NCI-H128 (cell line): ENCODE results near the gene PRRG1.
A peak's percentile ranks its signal among the peaks of the same experiment; 100 is the strongest.
"Not testable (repeated sequence)": the region's sequence is repeated elsewhere in the genome, so short reads cannot be mapped to it uniquely, and the experiment has no call there.

ENCODE experiments used
- DNase-seq: peaks from one replicate; lab custom pipeline; 2025; ENCODE audit not compliant: unreplicated experiment; lab: John Stamatoyannopoulos, UW

PRRG1 gene

GRCh38 chrX:37349221-37350033, at the start of gene PRRG1:
Gene PRRG1 (plus strand): TSS chrX:37349364. CDS start chrX:37406250, 56,886 bp downstream.
- peak; percentile 5 for DNase-seq

GRCh38 chrX:37302569-37302968, 46.6 kb upstream of the PRRG1 start:
- DNase-seq: no peak

DNA sequence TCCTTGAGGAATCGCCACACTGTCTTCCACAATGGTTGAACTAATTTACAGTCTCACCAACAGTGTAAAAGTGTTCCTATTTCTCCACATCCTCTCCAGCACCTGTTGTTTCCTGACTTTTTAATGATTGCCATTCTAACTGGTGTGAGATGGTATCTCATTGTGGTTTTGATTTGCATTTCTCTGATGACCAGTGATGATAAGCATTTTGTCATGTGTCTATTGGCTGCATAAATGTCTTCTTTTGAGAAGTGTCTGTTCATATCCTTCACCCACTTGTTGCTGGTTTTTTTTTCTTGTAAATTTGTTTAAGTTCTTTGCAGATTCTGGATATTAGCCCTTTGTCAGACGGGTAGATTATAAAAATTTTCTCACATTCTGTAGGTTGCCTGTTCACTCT, 43.9 kb upstream of the PRRG1 start:
- not testable (repeated sequence) for DNase-seq

- DNase-seq: no peak
Observed at GRCh38 chrX:37314531-37314930, 34.6 kb upstream of the PRRG1 start.

DNA sequence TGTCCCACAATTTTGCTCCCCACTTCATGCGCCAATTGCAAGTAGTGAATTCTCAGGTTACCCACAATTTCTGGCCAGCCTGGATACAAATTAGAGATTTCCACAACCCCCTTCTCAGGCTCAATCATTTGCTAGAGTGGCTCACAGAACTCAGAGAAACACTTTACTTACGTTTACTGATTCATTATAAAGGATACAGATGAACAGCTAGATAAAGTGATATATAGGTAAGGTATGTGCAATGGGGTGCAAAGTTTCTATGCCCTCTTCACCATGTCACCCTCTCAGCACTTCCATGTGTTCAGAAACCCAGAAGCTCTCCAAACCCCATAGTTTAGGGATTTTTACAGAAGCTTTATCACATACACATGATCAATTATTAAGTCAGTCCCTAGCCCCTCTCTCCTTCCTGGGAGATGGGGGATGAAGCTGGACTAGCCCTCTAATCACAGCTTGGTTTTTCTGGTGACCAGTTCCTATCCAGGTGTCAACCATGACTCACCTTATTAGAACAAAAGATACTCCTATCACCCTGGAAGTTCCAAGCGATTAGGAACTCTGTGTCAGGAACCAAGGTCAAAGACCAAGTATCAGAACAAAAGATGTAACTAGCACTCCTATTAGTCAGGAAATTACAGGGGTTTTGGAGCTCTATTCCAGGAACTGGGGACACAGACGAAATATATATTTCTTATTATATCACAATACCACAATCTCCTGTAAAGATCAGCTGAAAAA, 33.5 kb upstream of the PRRG1 start:
- DNase-seq: no peak

DNA sequence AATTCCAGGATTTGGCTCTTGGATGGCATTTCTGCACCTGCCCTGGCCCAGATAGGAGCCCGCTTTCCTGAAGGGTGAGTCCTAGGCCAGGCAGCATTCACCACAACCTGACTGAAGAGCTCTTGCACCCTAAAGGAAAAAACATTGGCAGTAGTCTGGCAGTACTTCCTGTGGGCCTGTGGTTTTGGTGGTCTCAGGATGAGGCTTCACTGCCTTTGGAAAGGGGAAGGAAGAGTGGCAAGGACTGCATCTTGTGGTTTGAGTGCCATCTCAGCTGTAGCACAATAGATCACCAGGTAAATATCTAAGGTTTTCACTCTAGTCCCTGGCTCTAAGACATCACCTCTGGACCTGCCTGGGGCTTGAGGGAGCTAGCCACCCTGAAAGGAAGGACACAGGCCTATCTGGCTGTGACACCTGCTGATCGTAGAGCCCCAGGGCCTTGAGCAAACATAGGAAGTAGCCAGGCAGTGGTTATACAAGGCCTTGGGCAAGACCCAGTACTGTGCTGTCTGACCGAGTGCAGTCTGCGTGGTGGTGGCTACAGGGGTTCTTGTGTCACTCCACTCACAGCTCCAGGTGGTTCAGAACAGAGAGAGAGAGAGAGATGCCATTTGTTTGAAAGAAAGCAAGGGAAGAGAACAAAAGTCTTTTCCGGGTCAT, 28.5 kb upstream of the PRRG1 start:
- no peak for DNase-seq

- no peak for DNase-seq
Observed at GRCh38 chrX:37330642-37331041, 18.5 kb upstream of the PRRG1 start.

DNA sequence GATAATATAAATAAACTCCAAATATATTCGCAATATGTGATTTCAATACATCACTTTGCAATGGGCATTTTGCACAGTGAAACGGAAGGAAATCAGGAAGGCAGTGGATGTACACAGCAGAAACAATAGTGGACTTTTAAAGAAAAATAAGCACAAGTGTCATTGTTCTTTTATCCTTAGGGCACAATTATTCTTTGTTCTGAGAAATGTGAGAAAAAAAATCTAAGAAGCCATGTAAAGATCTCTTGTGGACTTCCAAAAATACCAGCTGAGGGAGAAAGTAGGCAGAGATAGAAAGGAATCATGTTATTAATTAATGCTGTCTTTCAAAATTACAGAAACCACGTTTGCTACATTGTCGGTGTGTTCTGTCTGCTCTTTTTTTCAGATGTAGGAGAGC, 17.6 kb upstream of the PRRG1 start:
- no peak for DNase-seq

- DNase-seq: no peak
Observed at GRCh38 chrX:37332055-37332454, 17.1 kb upstream of the PRRG1 start.

DNA sequence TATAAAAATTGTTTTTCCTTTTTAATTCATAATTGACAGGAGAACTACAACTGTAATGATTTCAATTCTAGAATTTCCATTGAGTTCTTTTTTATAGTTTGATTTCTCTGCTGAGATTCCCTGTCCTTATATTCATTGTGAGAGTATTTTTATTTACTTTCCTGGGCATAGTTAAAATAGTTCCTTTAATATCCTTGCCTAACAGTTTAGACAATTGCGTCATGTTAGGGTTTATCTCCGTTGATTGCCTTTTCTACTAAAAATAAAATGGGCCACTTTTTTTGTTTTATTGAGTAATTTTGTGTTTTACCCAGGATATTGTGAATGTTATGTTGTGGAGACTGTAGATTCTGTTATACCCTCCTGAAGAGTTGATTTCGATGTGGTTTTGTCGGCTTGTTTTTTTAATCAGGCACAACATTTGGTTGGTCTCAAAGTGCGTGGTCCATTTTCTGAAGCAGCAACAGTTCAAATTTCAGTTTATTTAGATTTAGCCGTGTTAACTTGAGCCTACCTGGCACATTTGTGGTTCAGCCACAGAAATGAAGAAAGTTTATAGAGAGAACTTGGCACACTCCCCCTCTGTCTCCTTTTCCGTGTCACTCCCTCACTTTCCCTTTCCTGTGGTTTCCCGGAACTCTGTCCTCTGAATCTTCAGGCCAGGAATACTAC, 16.0 kb upstream of the PRRG1 start:
- DNase-seq: no peak

- no peak for DNase-seq
Observed at GRCh38 chrX:37347420-37347819, 1.7 kb upstream of the PRRG1 start.

GRCh38 chrX:37348231-37348970, 763 bp upstream of the PRRG1 start:
- DNase-seq: no peak

DNA sequence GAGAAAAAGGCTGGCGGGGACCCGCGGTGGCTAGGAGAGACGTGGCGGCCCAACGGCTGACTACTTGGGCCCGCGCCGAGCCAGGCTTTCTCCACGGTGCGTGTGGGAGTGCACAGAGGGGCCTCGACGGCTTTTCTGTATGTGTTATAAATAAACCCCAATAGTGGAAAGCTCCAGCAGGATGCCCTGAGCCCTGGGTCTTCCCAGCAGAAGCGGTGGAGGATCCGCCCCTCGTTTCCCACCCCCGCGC, 268 bp upstream of the PRRG1 start:
- DNase-seq: no peak

GRCh38 chrX:37350034-37350365, 836 bp downstream of the PRRG1 start:
- no peak for DNase-seq

DNA sequence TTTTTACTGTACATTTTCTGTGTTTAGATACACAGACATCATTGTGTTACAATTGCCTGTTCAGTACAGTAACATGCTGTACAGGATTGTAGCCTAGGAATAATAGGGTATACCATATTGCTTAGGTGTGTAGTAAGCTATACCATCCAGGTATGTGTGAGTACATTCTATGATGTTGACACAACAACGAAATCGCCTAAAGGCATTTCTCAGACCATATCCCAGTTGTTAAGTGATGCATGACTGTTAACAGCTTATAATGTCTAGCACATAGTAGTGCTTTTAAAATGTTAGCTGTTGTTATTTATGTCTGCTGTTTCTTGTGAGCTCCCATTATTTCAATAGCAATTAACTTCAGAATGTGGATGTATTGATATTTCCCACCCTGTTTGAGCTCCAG, 4.5 kb downstream of the PRRG1 start:
- no peak for DNase-seq

DNA sequence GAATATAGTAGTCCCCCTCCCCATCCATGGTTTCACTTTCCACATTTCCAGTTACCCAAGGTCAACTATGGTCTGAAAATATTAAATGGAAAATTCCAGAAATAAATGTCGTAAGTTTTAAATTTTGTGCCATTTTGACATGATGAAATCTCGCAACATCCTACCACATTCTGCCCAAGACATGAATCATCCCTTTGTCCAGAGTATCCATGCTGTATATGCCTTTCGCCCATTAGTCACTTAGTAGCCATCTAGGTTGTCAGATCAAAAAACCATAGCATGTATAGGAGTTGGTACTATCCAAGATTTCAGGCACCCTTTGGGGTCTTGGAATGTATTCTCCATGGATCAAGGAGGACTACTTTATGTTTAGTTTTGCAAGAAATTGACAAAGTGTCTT, 8.3 kb downstream of the PRRG1 start:
- DNase-seq: no peak

GRCh38 chrX:37361596-37361995, 12.4 kb downstream of the PRRG1 start:
- DNase-seq: no peak

DNA sequence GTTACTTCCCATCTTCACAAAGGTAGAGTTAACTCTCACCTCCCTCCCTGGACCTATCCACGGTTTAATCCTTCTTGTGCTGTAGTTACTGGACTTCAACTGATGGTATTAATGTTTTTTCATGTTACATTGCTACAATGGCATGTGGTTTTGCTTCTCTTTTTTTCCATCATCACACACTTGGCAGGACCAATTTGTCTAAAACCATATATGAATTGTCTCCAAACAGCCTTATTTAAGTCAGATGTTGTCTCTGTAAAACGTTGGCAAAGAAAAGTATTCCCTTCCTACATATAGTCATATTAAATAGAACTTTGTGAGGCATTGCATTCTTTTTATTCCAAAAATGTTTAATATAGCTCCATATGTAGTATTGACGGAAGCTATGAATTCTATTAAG, 15.5 kb downstream of the PRRG1 start:
- DNase-seq: no peak

- DNase-seq: no peak
Observed at GRCh38 chrX:37367946-37368345, 18.8 kb downstream of the PRRG1 start.

DNA sequence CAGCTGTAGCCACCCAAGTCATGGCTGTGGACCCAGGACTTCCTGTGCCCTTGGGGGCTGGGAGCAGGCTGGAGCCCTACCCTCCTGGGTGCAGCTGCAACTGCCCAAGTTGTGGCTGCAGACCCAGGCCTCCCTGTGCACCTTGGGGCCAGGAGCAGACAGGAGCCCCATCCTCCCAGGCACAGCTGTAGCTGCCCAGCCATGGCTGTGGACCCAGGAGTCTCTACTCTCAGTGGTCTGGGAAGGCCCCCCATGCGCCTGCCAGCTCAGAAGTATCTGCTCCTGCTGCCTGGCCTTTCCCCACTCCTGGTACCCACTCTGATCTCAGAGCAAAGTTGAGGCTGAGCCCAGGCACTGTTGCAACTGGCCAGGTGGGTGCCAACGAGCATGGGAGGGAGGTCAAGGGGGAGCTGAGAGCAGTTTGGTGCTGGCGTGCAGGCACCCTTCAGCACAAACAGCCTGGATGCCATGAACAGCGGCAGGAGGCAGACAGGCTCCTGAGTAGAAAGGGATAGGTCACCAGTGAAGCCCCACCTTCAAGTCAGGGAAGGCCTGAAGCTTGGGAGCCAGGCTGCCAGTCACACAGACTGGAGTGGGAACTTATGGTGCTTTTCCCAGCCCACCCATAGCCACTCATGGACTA, 21.5 kb downstream of the PRRG1 start:
- DNase-seq: no peak

DNA sequence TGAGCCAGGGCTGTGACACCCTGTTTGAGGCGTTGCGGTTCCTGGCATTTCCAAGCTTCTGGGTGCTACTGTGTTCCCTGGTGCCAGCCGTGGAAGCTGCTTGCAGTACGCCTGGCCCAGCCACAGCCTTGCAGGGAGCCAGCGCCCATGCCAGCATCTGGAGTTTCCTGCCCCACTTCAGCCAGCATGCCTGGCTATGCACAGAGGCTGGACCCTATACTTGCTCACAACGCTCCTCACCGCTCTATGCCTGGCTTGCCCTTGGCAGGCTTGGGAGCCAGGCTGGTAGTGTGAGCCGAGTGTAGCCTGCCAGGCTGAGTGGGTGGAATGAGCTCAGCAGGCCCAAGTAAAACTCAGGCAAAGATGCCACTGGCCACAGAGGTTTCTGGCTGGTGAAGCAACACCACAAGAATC, 22.4 kb downstream of the PRRG1 start:
- DNase-seq: no peak
